Fibroblast of lung (primary cell): ENCODE results near the gene SYNDIG1.

Experiments
- CTCF ChIP-seq, 2 donors: IDR thresholded peaks in 1 of 2; conservative IDR thresholded peaks in 1 of 2; 1 replicate in 1 of 2; 2 replicates in 1 of 2; pipeline ENCODE4 v1.5.1; 2011 to 2012; ENCODE audit warnings: low read length in 2 of 2, control low read depth in 1 of 2, inconsistent platforms in 1 of 2, low read depth in 1 of 2, mild to moderate bottlenecking in 1 of 2
- EZH2 ChIP-seq: IDR thresholded peaks from 2 replicates; pipeline ENCODE4 v1.5.1; 2012; ENCODE audit warnings: low read length, control low read depth, mild to moderate bottlenecking; ENCODE audit errors: missing control alignments

DNA sequence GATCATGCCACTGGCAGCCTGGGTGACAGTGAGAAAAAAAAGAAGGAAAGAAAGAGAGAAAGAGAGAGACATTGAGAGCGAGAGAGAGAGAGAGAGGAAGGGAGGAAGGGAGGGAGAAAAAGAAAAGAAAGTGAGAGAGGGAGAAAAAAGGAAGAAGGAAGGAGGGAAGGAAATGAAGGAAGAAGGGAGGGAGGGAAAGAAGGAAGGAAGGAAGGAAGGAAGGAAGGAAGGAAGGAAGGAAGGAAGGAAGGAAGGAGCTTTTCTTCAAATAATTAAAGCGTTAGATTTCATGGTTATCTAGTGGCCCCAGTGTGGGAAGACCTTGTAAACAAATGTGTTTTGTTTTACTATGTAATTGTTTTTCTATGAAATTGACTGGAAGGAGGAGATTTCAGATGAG lies 170.8 kb downstream of the SYNDIG1 start:
- TF ChIP-seq CTCF (conservative IDR thresholded peaks at IDR 0.05 in 1 of 2, IDR thresholded peaks at IDR 0.05 in 1 of 2; ENCODE audit: low read depth in 1 of 2, low read length in 2 of 2) (no peak), EZH2 (no peak)
